WERI-Rb-1 (cell line): ENCODE results near the gene MRC2.

ENCODE experiments used
- DNase-seq: peaks from one replicate; pipeline ENCODE4 v3.0.0-alpha.2; 2020
- H3K27ac ChIP-seq: fragments of 250-450 bp; sonication (Bioruptor Pico); 2 replicates; pipeline ENCODE4 v1.5.1; 2020; ENCODE audit warnings: mild to moderate bottlenecking, moderate library complexity
- H3K27me3 ChIP-seq: fragments of 250-450 bp; sonication (Bioruptor Pico); 2 replicates; pipeline ENCODE4 v1.5.1; 2021; ENCODE audit warnings: mild to moderate bottlenecking, low read depth, moderate library complexity; ENCODE audit not compliant: insufficient read depth, severe bottlenecking
- H3K36me3 ChIP-seq: fragments of 250-450 bp; sonication (Bioruptor Pico); 2 replicates; pipeline ENCODE4 v1.5.1; 2020; ENCODE audit warnings: mild to moderate bottlenecking, moderate library complexity
- H3K4me3 ChIP-seq: 2 replicates; pipeline ENCODE4 v1.5.1; 2011; ENCODE audit warnings: low read depth, mild to moderate bottlenecking, control low read depth, low read length
- H3K9me3 ChIP-seq: fragments of 250-450 bp; sonication (Bioruptor Pico); 2 replicates; pipeline ENCODE4 v1.5.1; 2021; ENCODE audit warnings: mild to moderate bottlenecking, moderate library complexity; ENCODE audit not compliant: severe bottlenecking
- TF ChIP-seq, protein P1 (sequence below): IDR thresholded peaks from 2 replicates; pipeline ENCODE4 v1.5.1; 2011; ENCODE audit warnings: low read depth, mild to moderate bottlenecking, control low read depth, inconsistent platforms, low read length

Gene MRC2

DNA sequence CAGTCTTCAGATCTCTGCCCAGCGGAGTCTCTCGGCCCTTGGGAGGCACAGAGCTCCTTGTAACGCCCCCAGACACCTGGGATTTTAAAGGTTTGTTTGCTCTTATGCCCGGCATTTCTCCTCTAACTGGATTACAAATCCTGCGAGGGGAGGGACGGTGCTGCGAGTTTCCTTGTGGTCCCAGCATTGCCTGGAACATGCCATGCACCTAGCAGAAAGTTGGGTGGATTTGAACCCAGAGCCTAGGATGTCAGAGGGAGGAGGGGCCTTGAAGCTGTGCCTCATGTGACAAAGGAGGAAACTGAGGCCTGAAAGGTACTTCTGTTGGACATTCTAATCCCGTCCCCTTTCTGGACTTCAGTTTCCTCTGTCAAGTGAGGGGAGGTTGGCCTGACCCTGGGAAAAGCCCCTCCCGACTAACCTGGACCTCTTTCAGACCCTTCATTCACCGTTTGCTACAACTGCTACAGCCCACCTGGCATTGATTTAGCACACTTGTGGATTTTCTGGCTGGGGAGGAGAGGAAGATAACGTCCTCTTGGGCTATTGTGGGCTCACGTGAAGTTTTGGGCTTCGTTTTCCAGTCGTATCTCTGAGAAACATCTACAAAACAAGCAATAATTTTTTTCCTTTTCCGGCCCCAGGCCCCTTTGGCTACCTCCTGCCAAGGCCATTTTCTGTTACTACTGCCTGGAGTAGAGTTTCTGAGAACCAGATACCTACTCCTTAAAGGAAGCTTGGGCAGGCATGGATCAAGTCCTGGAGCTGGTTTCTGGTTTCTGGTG lies 30.9 kb downstream of the MRC2 start:
- peaks cover 10% of the 10 kb centered on the region for H3K9me3 ChIP-seq
- H3K36me3 ChIP-seq: no peaks in the 10 kb centered on the region
- TF ChIP-seq, protein P1, sequence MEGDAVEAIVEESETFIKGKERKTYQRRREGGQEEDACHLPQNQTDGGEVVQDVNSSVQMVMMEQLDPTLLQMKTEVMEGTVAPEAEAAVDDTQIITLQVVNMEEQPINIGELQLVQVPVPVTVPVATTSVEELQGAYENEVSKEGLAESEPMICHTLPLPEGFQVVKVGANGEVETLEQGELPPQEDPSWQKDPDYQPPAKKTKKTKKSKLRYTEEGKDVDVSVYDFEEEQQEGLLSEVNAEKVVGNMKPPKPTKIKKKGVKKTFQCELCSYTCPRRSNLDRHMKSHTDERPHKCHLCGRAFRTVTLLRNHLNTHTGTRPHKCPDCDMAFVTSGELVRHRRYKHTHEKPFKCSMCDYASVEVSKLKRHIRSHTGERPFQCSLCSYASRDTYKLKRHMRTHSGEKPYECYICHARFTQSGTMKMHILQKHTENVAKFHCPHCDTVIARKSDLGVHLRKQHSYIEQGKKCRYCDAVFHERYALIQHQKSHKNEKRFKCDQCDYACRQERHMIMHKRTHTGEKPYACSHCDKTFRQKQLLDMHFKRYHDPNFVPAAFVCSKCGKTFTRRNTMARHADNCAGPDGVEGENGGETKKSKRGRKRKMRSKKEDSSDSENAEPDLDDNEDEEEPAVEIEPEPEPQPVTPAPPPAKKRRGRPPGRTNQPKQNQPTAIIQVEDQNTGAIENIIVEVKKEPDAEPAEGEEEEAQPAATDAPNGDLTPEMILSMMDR: no peak
- no peak for DNase-seq
- H3K27ac ChIP-seq: no peak overlapping the region
- H3K4me3 ChIP-seq: no peak overlapping the region
- H3K27me3 ChIP-seq: no peaks in the 10 kb centered on the region

DNA sequence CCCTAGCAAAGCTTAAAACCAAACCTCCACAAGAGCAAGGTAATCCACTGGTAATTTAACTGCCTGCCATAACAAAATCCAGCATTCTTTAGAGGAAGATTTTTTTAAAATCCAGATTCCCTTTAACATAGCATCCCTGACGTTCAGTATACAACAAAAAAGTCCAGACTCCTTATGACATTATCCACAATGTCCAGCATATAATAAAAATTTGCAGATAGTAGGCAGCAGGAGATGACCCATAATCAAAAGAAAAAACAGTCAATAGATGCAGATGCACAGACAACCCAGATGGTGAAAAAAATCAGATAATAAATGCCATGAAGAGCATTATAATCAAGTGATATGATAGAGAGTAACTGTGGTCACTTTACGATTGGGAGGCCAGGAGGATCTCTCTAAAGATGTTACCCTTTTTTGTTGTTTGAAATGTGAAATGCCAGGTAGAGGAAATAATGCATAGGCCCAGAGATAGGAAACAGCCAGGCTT lies 33.2 kb downstream of the MRC2 start:
- H3K36me3 ChIP-seq: no peaks in the 10 kb centered on the region
- TF ChIP-seq, protein P1: no peak

GRCh38 chr17:62661337-62661736 lies 33.9 kb downstream of the MRC2 start:
- TF ChIP-seq, protein P1: no peak
- Histone ChIP-seq H3K9me3 (peaks cover 10% of the 10 kb centered on the region), H3K36me3 (no peaks in the 10 kb centered on the region), H3K27me3 (no peaks in the 10 kb centered on the region), H3K4me3 (no peak overlapping the region), H3K27ac (no peak overlapping the region)
- no peak for DNase-seq

More for the DNA sequence above, 33.2 kb downstream of the MRC2 start:
- Histone ChIP-seq H3K27ac (no peak overlapping the region), H3K4me3 (no peak overlapping the region), H3K27me3 (no peaks in the 10 kb centered on the region), H3K9me3 (peaks cover 10% of the 10 kb centered on the region)
- DNase-seq: no peak

- no peak for DNase-seq
- TF ChIP-seq, protein P1: no peak
- Histone ChIP-seq H3K36me3 (no peaks in the 10 kb centered on the region), H3K27ac (no peak overlapping the region), H3K27me3 (no peaks in the 10 kb centered on the region), H3K9me3 (peaks cover 10% of the 10 kb centered on the region), H3K4me3 (no peak overlapping the region)
Observed at GRCh38 chr17:62662855-62663254, 35.4 kb downstream of the MRC2 start.

GRCh38 chr17:62663304-62663703 lies 35.8 kb downstream of the MRC2 start:
- TF ChIP-seq, protein P1: no peak
- Histone ChIP-seq H3K36me3 (no peaks in the 10 kb centered on the region), H3K9me3 (peaks cover 10% of the 10 kb centered on the region), H3K27ac (no peak overlapping the region), H3K4me3 (no peak overlapping the region), H3K27me3 (no peaks in the 10 kb centered on the region)
- no peak for DNase-seq
